Tibial artery (tissue), 4 donors: ENCODE measurements around the gene TBPL2.

Experiments used
- DNase-seq, 2 donors: peaks; one replicate each; pipeline ENCODE4 v3.0.0-alpha.2; 2019
- H3K27ac ChIP-seq, 2 donors: fragments of 200-600 bp; sonication (generic) in 1 of 2; 1 replicate in 1 of 2; 2 replicates in 1 of 2; pipeline ENCODE4 v1.5.1; 2018 to 2019; ENCODE audit warnings: mild to moderate bottlenecking in 1 of 2
- H3K27me3 ChIP-seq, 2 donors: fragments of 200-600 bp; sonication (generic) in 1 of 2; one replicate each; pipeline versions ENCODE4 v1.5.1 to v1.6.0; 2016 to 2019
- H3K36me3 ChIP-seq, 3 donors: fragments of 200-600 bp; sonication (generic) in 2 of 3; one replicate each; pipeline ENCODE4 v1.5.1; 2016 to 2019; ENCODE audit warnings: mild to moderate bottlenecking in 2 of 3
- H3K4me1 ChIP-seq, 4 donors: fragments of 200-600 bp; sonication (generic) in 2 of 4; 1 replicate in 3 of 4; 2 replicates in 1 of 4; pipeline ENCODE4 v1.5.1; 2016 to 2019
- H3K4me3 ChIP-seq, 2 donors: fragments of 200-600 bp; sonication (generic) in 1 of 2; 1 replicate in 1 of 2; 2 replicates in 1 of 2; pipeline ENCODE4 v1.5.1; 2018 to 2019; ENCODE audit warnings: mild to moderate bottlenecking in 2 of 2
- H3K9me3 ChIP-seq, 3 donors: fragments of 200-600 bp; sonication (generic) in 1 of 3; one replicate each; pipeline ENCODE4 v1.5.1; 2016 to 2019
- CTCF ChIP-seq, 2 experiments: fragments of 200-600 bp in 1 of 2; fragments of 450-650 bp in 1 of 2; IDR thresholded peaks; one replicate each; pipeline ENCODE4 v1.5.1; 2017 to 2019; ENCODE audit warnings: antibody characterized with exemption in 2 of 2, mild to moderate bottlenecking in 1 of 2, moderate library complexity in 1 of 2
- intact Hi-C: fragments of 100-400 bp; cut with DNase I; formaldehyde crosslinking; loops from one replicate; pipeline ENCODE4 v1.15.0; 2023; ENCODE audit warnings: low total_unique reads

Gene TBPL2

DNA sequence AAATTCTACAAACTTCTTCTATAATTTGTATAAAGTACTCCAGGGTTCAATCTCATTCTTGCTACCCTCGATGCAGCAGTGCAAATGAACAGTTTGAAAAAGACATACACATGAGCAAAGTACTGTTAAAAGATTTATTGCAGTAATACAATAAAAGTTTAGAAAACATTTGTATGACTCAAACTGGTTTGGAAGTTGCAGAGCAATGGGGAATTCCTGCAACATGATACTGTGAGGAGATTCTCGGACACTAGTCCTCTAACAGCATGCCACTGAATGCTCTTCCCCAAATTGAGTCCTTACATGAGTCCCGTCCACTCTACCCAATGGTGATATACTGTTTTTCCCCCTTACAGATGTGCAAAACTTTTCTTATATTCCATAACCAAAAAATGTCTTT is 74.1 kb downstream of the TBPL2 start:
- no peak for TF ChIP-seq CTCF (IDR thresholded peaks at IDR 0.05)
- Histone ChIP-seq H3K9me3 (no peaks in the 10 kb centered on the region), H3K27me3 (no peaks in the 10 kb centered on the region), H3K4me1 (no peaks in the 10 kb centered on the region), H3K36me3 (peaks cover 38 to 59% (median 53%) of the 10 kb centered on the region in 3 donors), H3K4me3 (no peak overlapping the region), H3K27ac (no peak overlapping the region)
- no peak for DNase-seq
- intact Hi-C loops = no loop called here
